ENCODE data around the gene NAV3.

Gene NAV3

GRCh38 chr12:78181544-78182162 lies 351.0 kb downstream of the NAV3 start:
- DNase-seq (ENCODE audit: extremely low read depth in 1 of 2, low read depth in 1 of 2), result no peak

- DNase-seq (ENCODE audit: extremely low read depth in 1 of 2, low read depth in 1 of 2), result no peak
Measured at GRCh38 chr12:78183824-78184223, 353.1 kb downstream of the NAV3 start.

- no peak for DNase-seq (ENCODE audit: extremely low read depth in 1 of 2, low read depth in 1 of 2)
Measured at GRCh38 chr12:78185109-78185508, 354.4 kb downstream of the NAV3 start.

GRCh38 chr12:78185651-78186050 lies 355.0 kb downstream of the NAV3 start:
- no peak for DNase-seq (ENCODE audit: extremely low read depth in 1 of 2, low read depth in 1 of 2)

GRCh38 chr12:78186670-78187069 lies 356.0 kb downstream of the NAV3 start:
- no peak for DNase-seq (ENCODE audit: extremely low read depth in 1 of 2, low read depth in 1 of 2)

- no peak for DNase-seq (ENCODE audit: extremely low read depth in 1 of 2, low read depth in 1 of 2)
Measured at GRCh38 chr12:78187741-78188140, 357.0 kb downstream of the NAV3 start.

- no peak for DNase-seq (ENCODE audit: extremely low read depth in 1 of 2, low read depth in 1 of 2)
Measured at GRCh38 chr12:78189656-78190055, 359.0 kb downstream of the NAV3 start.

- no peak for DNase-seq (ENCODE audit: extremely low read depth in 1 of 2, low read depth in 1 of 2)
Measured at GRCh38 chr12:78191611-78192010, 360.9 kb downstream of the NAV3 start.

- DNase-seq (ENCODE audit: extremely low read depth in 1 of 2, low read depth in 1 of 2), result no peak
Measured at GRCh38 chr12:78192979-78193378, 362.3 kb downstream of the NAV3 start.

- no peak for DNase-seq (ENCODE audit: extremely low read depth in 1 of 2, low read depth in 1 of 2)
Measured at GRCh38 chr12:78194448-78194847, 363.8 kb downstream of the NAV3 start.

GRCh38 chr12:78198896-78199295 lies 368.2 kb downstream of the NAV3 start:
- DNase-seq (ENCODE audit: extremely low read depth in 1 of 2, low read depth in 1 of 2), result no peak

GRCh38 chr12:78199926-78200325 lies 369.2 kb downstream of the NAV3 start:
- DNase-seq (ENCODE audit: extremely low read depth in 1 of 2, low read depth in 1 of 2), result no peak

- no peak for DNase-seq (ENCODE audit: extremely low read depth in 1 of 2, low read depth in 1 of 2)
Measured at GRCh38 chr12:78204926-78205325, 374.2 kb downstream of the NAV3 start.

- DNase-seq (ENCODE audit: extremely low read depth in 1 of 2, low read depth in 1 of 2), result no peak
Measured at GRCh38 chr12:78208092-78208491, 377.4 kb downstream of the NAV3 start.

GRCh38 chr12:78209846-78210505 lies 379.3 kb downstream of the NAV3 start:
- DNase-seq (ENCODE audit: extremely low read depth in 1 of 2, low read depth in 1 of 2), result no peak

- no peak for DNase-seq (ENCODE audit: extremely low read depth in 1 of 2, low read depth in 1 of 2)
Measured at GRCh38 chr12:78210506-78210860, 379.8 kb downstream of the NAV3 start.

GRCh38 chr12:78210894-78211302 lies 380.2 kb downstream of the NAV3 start:
- DNase-seq (ENCODE audit: extremely low read depth in 1 of 2, low read depth in 1 of 2), result no peak

- DNase-seq (ENCODE audit: extremely low read depth in 1 of 2, low read depth in 1 of 2), result no peak
Measured at GRCh38 chr12:78220811-78221210, 390.1 kb downstream of the NAV3 start.

- DNase-seq (ENCODE audit: extremely low read depth in 1 of 2, low read depth in 1 of 2), result no peak
Measured at GRCh38 chr12:78224154-78224553, 393.5 kb downstream of the NAV3 start.

GRCh38 chr12:78226763-78227162 lies 396.1 kb downstream of the NAV3 start:
- no peak for DNase-seq (ENCODE audit: extremely low read depth in 1 of 2, low read depth in 1 of 2)

GRCh38 chr12:78229591-78230101 lies 399.0 kb downstream of the NAV3 start:
- DNase-seq (ENCODE audit: extremely low read depth in 1 of 2, low read depth in 1 of 2), result no peak

- no peak for DNase-seq (ENCODE audit: extremely low read depth in 1 of 2, low read depth in 1 of 2)
Measured at GRCh38 chr12:78232756-78233155, 402.1 kb downstream of the NAV3 start.

GRCh38 chr12:78236264-78236663 lies 405.6 kb downstream of the NAV3 start:
- no peak for DNase-seq (ENCODE audit: extremely low read depth in 1 of 2, low read depth in 1 of 2)

Data from activated CD8-positive, alpha-beta memory T cell treated with anti-CD3 and anti-CD28 coated beads for 1 hour (primary cell).